Fibroblast of the aortic adventitia (primary cell): ENCODE measurements around the gene HEPHL1. TPM values are rescaled to one million over a fixed set of nuclear protein-coding genes. Genes with fewer than 3 reads are reported as not detected.
A peak's percentile ranks its signal among the peaks of the same experiment; 100 is the strongest.

Experiments
- DNase-seq: peaks from one replicate; pipeline ENCODE4 v3.0.0-alpha.2; 2010; ENCODE audit warnings: low read depth
- H3K4me3 ChIP-seq: 2 replicates; pipeline ENCODE4 v1.5.1; 2011; ENCODE audit warnings: low read depth, mild to moderate bottlenecking, control low read depth, low read length, moderate library complexity
- CTCF ChIP-seq: IDR thresholded peaks from 2 replicates; pipeline ENCODE4 v1.5.1; 2011; ENCODE audit warnings: mild to moderate bottlenecking, low read length, control low read depth, inconsistent platforms; ENCODE audit not compliant: insufficient read depth
- total RNA-seq: library from RNA; depleted of rRNA; stranded (reverse); fragments of >200 nt; gene quantifications from 2 replicates; pipeline ENCODE4 v1.2.3, GENCODE V29; 2012; ENCODE audit warnings: low replicate concordance

HEPHL1 gene
- total RNA-seq, 1 donor, result not detected

- peak overlapping the region; percentile 11 for H3K4me3 ChIP-seq
- TF ChIP-seq CTCF, result no peak
- DNase-seq, result peak; percentile 85
Observed at GRCh38 chr11:94132152-94132558, 111.0 kb downstream of the HEPHL1 start.

DNA sequence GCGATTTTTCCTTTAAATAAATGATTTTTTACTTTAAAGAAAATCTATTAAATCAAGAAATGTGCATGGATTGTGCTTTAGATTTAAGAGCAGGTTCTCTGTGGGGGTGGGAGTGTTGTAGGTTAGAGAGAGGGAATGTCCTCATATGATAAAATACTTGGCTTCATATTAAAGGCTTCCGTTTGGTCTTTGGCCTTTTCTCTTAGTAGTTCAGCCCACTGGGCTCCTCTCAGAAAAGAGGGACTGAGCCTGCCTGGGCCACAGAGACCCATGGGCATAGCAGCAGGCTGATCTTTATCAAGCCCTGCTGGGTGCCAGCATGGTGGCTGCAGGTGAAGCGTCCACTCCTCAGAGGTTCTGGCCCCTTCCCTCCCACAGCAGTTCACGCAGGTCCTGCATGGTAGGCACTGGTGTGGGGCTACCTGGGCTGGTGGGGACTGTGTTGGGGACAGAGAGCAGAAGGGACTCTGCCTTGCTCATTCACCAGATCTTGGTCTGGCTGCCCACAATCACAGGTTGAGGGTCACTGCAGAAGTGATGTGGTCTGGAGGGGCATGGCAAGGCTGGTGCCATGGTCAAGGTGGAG is 111.8 kb downstream of the HEPHL1 start:
- TF ChIP-seq CTCF, result no peak
- H3K4me3 ChIP-seq, result no peak overlapping the region
- no peak for DNase-seq

- no peak overlapping the region for H3K4me3 ChIP-seq
- DNase-seq, result no peak
- no peak for TF ChIP-seq CTCF
Observed at GRCh38 chr11:94133752-94134151, 112.6 kb downstream of the HEPHL1 start.

GRCh38 chr11:94134651-94135512 is 113.7 kb downstream of the HEPHL1 start:
- peak; percentile 94 for DNase-seq
- no peak for TF ChIP-seq CTCF
- H3K4me3 ChIP-seq, result peak overlapping the region; percentile 26

DNA sequence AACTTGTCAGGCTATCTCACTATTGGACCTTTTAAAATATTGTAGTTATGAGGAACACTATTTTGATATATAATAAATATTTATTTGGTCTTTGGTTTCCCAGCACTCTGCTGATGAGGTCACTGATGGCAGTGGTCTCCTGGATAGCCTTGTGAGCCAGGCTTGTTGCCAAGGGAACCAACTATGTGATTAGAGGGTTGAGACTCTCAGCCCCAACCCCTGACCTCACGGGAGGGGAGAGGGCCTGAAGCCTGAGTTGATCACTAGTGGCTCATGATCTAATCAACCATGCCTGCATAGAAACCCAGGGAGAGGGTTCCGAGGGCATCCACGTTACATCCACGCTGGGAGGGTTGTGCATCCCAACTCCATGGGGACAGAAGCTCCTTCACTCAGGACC is 118.3 kb downstream of the HEPHL1 start:
- no peak for DNase-seq
- H3K4me3 ChIP-seq, result no peak overlapping the region
- TF ChIP-seq CTCF, result no peak

DNA sequence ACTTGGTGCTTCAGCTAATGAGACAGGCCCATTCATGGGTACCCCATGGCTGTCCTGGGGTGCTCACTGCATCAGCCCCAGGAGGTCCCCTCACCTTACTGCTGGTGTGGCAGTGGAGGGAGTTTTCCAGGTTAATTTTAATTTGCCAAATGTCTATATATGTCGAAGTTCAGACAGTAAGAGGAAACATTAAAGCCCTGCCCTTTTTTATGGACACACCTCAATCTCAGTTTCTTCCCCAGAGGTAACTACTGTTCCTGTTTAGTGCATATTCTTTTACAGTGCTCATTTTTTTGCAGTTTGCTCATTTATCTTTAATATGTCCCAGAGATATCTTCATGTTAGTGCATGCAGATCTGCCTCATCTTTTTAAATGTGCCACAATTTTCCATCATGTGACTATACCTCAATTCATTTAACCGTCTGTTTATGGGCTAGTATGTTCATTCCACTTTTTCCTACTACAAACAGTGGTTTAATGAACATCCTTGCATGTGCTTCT is 119.1 kb downstream of the HEPHL1 start:
- no peak overlapping the region for H3K4me3 ChIP-seq
- TF ChIP-seq CTCF, result no peak
- DNase-seq, result no peak
